H1 (cell line): ENCODE results near the gene GSTA1. TPM values are rescaled to one million over a fixed set of nuclear protein-coding genes. Genes with fewer than 3 reads are reported as not detected.

ENCODE experiments used
- ATF3 ChIP-seq: IDR thresholded peaks from 2 replicates; pipeline ENCODE4 v1.6.1; 2011; ENCODE audit warnings: low read depth, mild to moderate bottlenecking, low read length; ENCODE audit not compliant: insufficient read depth
- EZH2 ChIP-seq: fragments of 200-600 bp; sonication (generic); IDR thresholded peaks from 2 replicates; pipeline ENCODE4 v1.7.1; 2012; ENCODE audit warnings: low read depth, mild to moderate bottlenecking, moderate library complexity, low read length, inconsistent platforms; ENCODE audit not compliant: severe bottlenecking
- HDAC6 ChIP-seq: IDR thresholded peaks from one replicate; pipeline ENCODE4 v1.7.1; 2012; ENCODE audit warnings: low read depth, mild to moderate bottlenecking, inconsistent platforms, low read length, moderate library complexity
- POLR2AphosphoS5 ChIP-seq: IDR thresholded peaks from 2 replicates; pipeline ENCODE4 v1.6.1; 2011; ENCODE audit warnings: low read depth, low read length
- RFX5 ChIP-seq: IDR thresholded peaks from 2 replicates; pipeline ENCODE4 v1.6.1; 2011; ENCODE audit warnings: low read depth, low read length, improper control_type of control experiment, borderline replicate concordance
- SUZ12 ChIP-seq: fragments of 200-600 bp; sonication (generic); IDR thresholded peaks from 2 replicates; pipeline ENCODE4 v1.6.1; 2012; ENCODE audit warnings: mild to moderate bottlenecking, inconsistent platforms, low read length, moderate library complexity, mixed read lengths
- polyA plus RNA-seq, 7 experiments: library from polyadenylated mRNA; depleted of rRNA in 3 of 7; stranded (reverse) in 5 of 7; unstranded in 2 of 7; fragments of >200 nt in 5 of 7; fragments of 200-250 nt in 2 of 7; gene quantifications; 1 replicate in 5 of 7; 2 replicates in 1 of 7; 4 replicates in 1 of 7; pipeline versions ENCODE4 v1.2.1 to v1.2.3, GENCODE V29; 2011 to 2013; ENCODE audit warnings: missing spikeins in 2 of 7, mixed read lengths in 2 of 7
- total RNA-seq: library from RNA; stranded (reverse); fragmentation: NEBNext Ultra II Directional; extraction: Animal tissue kit (Norgen Biotek cat#: 25700); gene quantifications from 2 replicates; pipeline ENCODE4 v1.2.1, GENCODE V29; 2021

Gene GSTA1
- total and polyA plus RNA-seq, 2 of the 8 experiments (the other 6 are each of a cell fraction or from before 2014, with no cell fraction given): 0.08 TPM; not detected in 1

- TF ChIP-seq POLR2AphosphoS5 (no peak), SUZ12 (no peak), ATF3 (no peak), EZH2 (no peak), HDAC6 (no peak), RFX5 (no peak)
Observed at GRCh38 chr6:52760105-52760765, 43.4 kb downstream of the GSTA1 start (continued).
